ENCODE data around the gene WBP1L.
"Not testable (repeated sequence)": the region's sequence is repeated elsewhere in the genome, so short reads cannot be mapped to it uniquely, and the experiment has no call there.

The WBP1L gene

GRCh38 chr10:102841827-102842345 is 98.1 kb downstream of the WBP1L start:
- no peak for DNase-seq (ENCODE audit: low spot score)

- not testable (repeated sequence) for DNase-seq (ENCODE audit: low spot score)
Measured at GRCh38 chr10:102843139-102843538, 99.4 kb downstream of the WBP1L start.

- not testable (repeated sequence) for DNase-seq (ENCODE audit: low spot score)
Measured at GRCh38 chr10:102844190-102844776, 100.5 kb downstream of the WBP1L start.

GRCh38 chr10:102845352-102845902 is 101.7 kb downstream of the WBP1L start:
- no peak for DNase-seq (ENCODE audit: low spot score)

GRCh38 chr10:102850025-102850518 is 106.3 kb downstream of the WBP1L start:
- DNase-seq (ENCODE audit: low spot score): no peak

GRCh38 chr10:102853237-102853636 is 109.5 kb downstream of the WBP1L start:
- not testable (repeated sequence) for DNase-seq (ENCODE audit: low spot score)

- not testable (repeated sequence) for DNase-seq (ENCODE audit: low spot score)
Measured at GRCh38 chr10:102855731-102856436, 112.1 kb downstream of the WBP1L start.

- no peak for DNase-seq (ENCODE audit: low spot score)
Measured at GRCh38 chr10:102856758-102857424, 113.1 kb downstream of the WBP1L start.

- DNase-seq (ENCODE audit: low spot score): no peak
Measured at GRCh38 chr10:102859911-102860310, 116.2 kb downstream of the WBP1L start.

GRCh38 chr10:102863660-102864059 is 119.9 kb downstream of the WBP1L start:
- DNase-seq (ENCODE audit: low spot score): no peak

- DNase-seq (ENCODE audit: low spot score): no peak
Measured at GRCh38 chr10:102865620-102866019, 121.9 kb downstream of the WBP1L start.

All from left forelimb (tissue), 1 donor.